ENCODE results near the gene LCMT2. TPM values are rescaled to one million over a fixed set of nuclear protein-coding genes. Genes with fewer than 3 reads are reported as not detected.
"Not testable (repeated sequence)": the region's sequence is repeated elsewhere in the genome, so short reads cannot be mapped to it uniquely, and the experiment has no call there.

The LCMT2 gene
- total and polyA plus RNA-seq, 7 donors, result 2.3 to 5.4 (median 3.3) TPM

- Histone ChIP-seq H3K27ac (no peak overlapping the region), H3K27me3 (peaks cover 10 to 39% (median 20%) of the 10 kb centered on the region in 3 donors), H3K4me3 (no peak overlapping the region), H3K36me3 (no peaks in the 10 kb centered on the region), H3K9me3 (no peaks in the 10 kb centered on the region), H3K4me1 (peaks cover 0 to under 1% (median 0%) of the 10 kb centered on the region in 4 donors)
- intact Hi-C loops (cut with DNase I), result no loop called here
- 43 to 79% methylated on average over 3 of the region's 3 CpGs for WGBS, 2 donors
- no peak for DNase-seq
- TF ChIP-seq POLR2AphosphoS5 (IDR thresholded peaks at IDR 0.05) (no peak), EP300 (IDR thresholded peaks at IDR 0.05) (no peak), POLR2A (IDR thresholded peaks at IDR 0.05) (no peak), CTCF (IDR thresholded peaks at IDR 0.05) (no peak)
These were observed 31.0 kb downstream of the LCMT2 start for GRCh38 chr15:43299411-43299810.

GRCh38 chr15:43294091-43294706, 36.2 kb downstream of the LCMT2 start:
- Histone ChIP-seq H3K4me1 (peaks cover 0 to 7% (median 0%) of the 10 kb centered on the region in 4 donors), H3K4me3 (no peak overlapping the region), H3K9me3 (no peaks in the 10 kb centered on the region), H3K36me3 (no peaks in the 10 kb centered on the region), H3K27me3 (peaks cover 14 to 52% (median 20%) of the 10 kb centered on the region in 3 donors), H3K27ac (no peak overlapping the region)
- intact Hi-C loops (cut with DNase I), result no loop called here
- TF ChIP-seq CTCF (IDR thresholded peaks at IDR 0.05) (no peak), POLR2AphosphoS5 (IDR thresholded peaks at IDR 0.05) (no peak), EP300 (IDR thresholded peaks at IDR 0.05) (no peak), POLR2A (IDR thresholded peaks at IDR 0.05) (no peak)
- WGBS, 2 donors, result 14 to 63% methylated on average over 6 of the region's 6 CpGs
- no peak for DNase-seq

GRCh38 chr15:43293432-43293831, 36.9 kb downstream of the LCMT2 start:
- peaks cover 0 to 7% (median 0%) of the 10 kb centered on the region in 4 donors for H3K4me1 ChIP-seq
- H3K4me3 ChIP-seq, result no peak overlapping the region
- no peaks in the 10 kb centered on the region for H3K36me3 ChIP-seq
- H3K27ac ChIP-seq, result no peak overlapping the region
- 7 to 10% methylated on average over 24 of the region's 24 CpGs for WGBS, 2 donors
- H3K27me3 ChIP-seq, result peaks cover 14 to 52% (median 20%) of the 10 kb centered on the region in 3 donors
- TF ChIP-seq EP300 (IDR thresholded peaks at IDR 0.05) (no peak), POLR2AphosphoS5 (IDR thresholded peaks at IDR 0.05) (no peak), POLR2A (IDR thresholded peaks at IDR 0.05) (no peak), CTCF (IDR thresholded peaks at IDR 0.05) (no peak)
- intact Hi-C loops (cut with DNase I), result no loop called here
- H3K9me3 ChIP-seq, result no peaks in the 10 kb centered on the region
- DNase-seq, result no peak

GRCh38 chr15:43292375-43293078, 37.8 kb downstream of the LCMT2 start:
- intact Hi-C loops (cut with DNase I), result no loop called here
- Histone ChIP-seq H3K27me3 (peaks cover 14 to 43% (median 20%) of the 10 kb centered on the region in 3 donors), H3K27ac (no peak overlapping the region), H3K4me3 (no peak overlapping the region), H3K36me3 (no peaks in the 10 kb centered on the region), H3K9me3 (no peaks in the 10 kb centered on the region), H3K4me1 (peaks cover 0 to 7% (median 0%) of the 10 kb centered on the region in 4 donors)
- TF ChIP-seq CTCF (IDR thresholded peaks at IDR 0.05) (no peak), POLR2A (IDR thresholded peaks at IDR 0.05) (no peak), POLR2AphosphoS5 (IDR thresholded peaks at IDR 0.05) (no peak), EP300 (IDR thresholded peaks at IDR 0.05) (no peak)
- WGBS, 2 donors, result 67 to 73% methylated on average over 12 of the region's 12 CpGs
- DNase-seq, result no peak

GRCh38 chr15:43289656-43290055, 40.7 kb downstream of the LCMT2 start:
- 93 to 94% methylated on average over 2 of the region's 3 CpGs for WGBS, 2 donors
- H3K4me1 ChIP-seq, H3K27ac ChIP-seq, H3K36me3 ChIP-seq, DNase-seq, H3K4me3 ChIP-seq, H3K9me3 ChIP-seq: not testable (repeated sequence)
- peaks cover 2 to 15% (median 6%) of the 10 kb centered on the region in 3 donors for H3K27me3 ChIP-seq
- intact Hi-C loops (cut with DNase I), result loop anchor here (10.0 kb wide), 1 partner anchor 65 kb away; the partner anchor contains the start of gene EPB42
